Stomach smooth muscle (tissue), 2 donors: Measurements from ENCODE around the gene RCL1.

ENCODE experiments used
- H3K27ac ChIP-seq: one replicate; pipeline ENCODE4 v1.7.0; 2013; ENCODE audit warnings: mild to moderate bottlenecking, low read length, inconsistent platforms
- H3K27me3 ChIP-seq, 2 donors: one replicate each; pipeline ENCODE4 v1.7.0; 2013; ENCODE audit warnings: low read length in 2 of 2; ENCODE audit not compliant: insufficient read depth in 2 of 2, control insufficient read depth in 1 of 2
- H3K36me3 ChIP-seq, 2 donors: one replicate each; pipeline ENCODE4 v1.7.0; 2013; ENCODE audit warnings: low read length in 2 of 2; ENCODE audit not compliant: control insufficient read depth in 2 of 2, insufficient read depth in 2 of 2
- H3K4me1 ChIP-seq: one replicate; pipeline ENCODE4 v1.7.0; 2013; ENCODE audit warnings: low read length; ENCODE audit not compliant: control insufficient read depth, insufficient read depth
- H3K4me3 ChIP-seq, 2 donors: one replicate each; pipeline ENCODE4 v1.7.0; 2013; ENCODE audit warnings: low read length in 2 of 2
- H3K9ac ChIP-seq, 2 donors: one replicate each; pipeline ENCODE4 v1.7.0; 2013; ENCODE audit warnings: low read length in 2 of 2, mild to moderate bottlenecking in 1 of 2
- H3K9me3 ChIP-seq, 2 donors: one replicate each; pipeline ENCODE4 v1.7.0; 2013; ENCODE audit warnings: low read length in 2 of 2; ENCODE audit not compliant: control insufficient read depth in 2 of 2
- donor health status: healthy.
- donor health status: Pancreatic carcinoma.

RCL1 gene

DNA sequence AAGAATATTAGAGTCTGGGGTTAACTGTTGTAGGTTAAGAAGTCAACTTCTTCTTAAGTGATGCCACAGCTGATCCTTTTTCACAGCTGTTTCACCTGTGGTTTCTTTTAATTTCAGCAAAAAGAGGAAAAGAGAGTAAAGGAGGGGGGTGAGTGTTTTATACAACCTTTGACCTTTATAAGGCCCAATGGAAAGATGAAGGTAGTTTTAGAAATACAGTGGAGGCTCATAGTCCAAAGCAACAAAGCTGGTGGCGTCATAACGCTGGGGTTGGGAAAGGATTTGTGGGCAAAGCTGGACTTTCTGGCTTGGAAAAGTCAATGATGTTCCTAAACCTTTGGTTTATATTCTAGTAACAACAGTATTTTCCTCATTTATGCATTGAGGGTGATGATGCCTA, 49.5 kb downstream of the RCL1 start:
- Histone ChIP-seq H3K9ac (no peak overlapping the region), H3K4me3 (no peak overlapping the region), H3K36me3 (peaks cover 18 to 34% of the 10 kb centered on the region in 2 donors), H3K9me3 (no peaks in the 10 kb centered on the region), H3K27ac (no peak overlapping the region), H3K27me3 (no peaks in the 10 kb centered on the region), H3K4me1 (no peaks in the 10 kb centered on the region)

DNA sequence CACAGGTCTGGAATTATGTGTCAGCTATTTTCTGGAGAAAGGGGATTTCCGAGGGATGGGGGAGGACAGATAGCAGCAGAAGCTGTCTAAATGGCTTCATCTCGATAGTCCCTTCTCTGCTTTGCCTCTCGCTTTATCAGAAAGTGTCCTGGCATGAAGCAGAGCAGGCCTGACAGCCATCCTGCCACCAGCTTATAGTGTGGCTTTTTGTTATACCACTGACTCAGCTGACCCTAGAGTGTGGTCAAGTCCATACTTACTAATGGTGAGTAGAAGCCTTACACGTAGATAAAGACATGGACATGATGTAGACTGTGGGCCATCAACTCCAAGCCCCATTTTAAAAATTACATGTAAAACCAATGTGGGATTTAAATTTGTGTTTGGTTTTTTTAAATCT, 50.0 kb downstream of the RCL1 start:
- Histone ChIP-seq H3K4me3 (no peak overlapping the region), H3K27ac (no peak overlapping the region), H3K9me3 (no peaks in the 10 kb centered on the region), H3K9ac (no peak overlapping the region), H3K4me1 (no peaks in the 10 kb centered on the region), H3K27me3 (no peaks in the 10 kb centered on the region), H3K36me3 (peaks cover 18 to 34% of the 10 kb centered on the region in 2 donors)

DNA sequence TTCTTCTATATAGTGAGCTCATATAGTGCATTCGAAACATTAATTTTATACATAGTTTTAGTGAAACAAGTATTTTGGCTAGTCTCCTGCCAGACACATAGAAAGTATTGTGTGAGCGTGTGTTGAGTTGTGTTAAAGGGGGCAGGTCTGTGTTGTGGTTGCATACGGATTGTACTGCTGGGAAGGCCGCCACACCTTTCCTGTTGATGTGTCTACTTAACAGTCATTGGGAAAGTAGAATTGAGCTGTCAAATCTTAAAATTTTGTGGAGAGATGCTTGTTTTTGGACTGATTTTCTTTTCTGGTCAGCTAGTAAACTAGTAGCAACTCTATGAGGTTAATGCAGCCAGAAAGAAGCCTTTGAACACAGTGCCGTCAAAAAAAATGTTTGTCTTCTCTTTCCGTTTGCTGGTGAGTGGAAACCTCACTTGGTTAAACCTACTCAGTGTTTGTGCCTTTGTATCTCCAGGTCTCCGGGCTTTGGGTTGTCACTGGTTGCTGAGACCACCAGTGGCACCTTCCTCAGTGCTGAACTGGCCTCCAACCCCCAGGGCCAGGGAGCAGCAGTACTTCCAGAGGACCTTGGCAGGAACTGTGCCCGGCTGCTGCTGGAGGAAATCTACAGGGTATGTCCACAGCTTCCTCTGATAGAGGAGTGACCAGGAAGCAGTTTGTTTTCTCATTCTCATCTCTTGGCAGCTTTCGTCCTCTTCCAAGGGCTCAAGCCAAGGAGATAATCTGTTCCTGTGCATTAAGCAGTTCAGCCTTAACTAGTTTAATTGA, 51.5 kb downstream of the RCL1 start:
- Histone ChIP-seq H3K4me1 (no peaks in the 10 kb centered on the region), H3K4me3 (no peak overlapping the region), H3K27ac (no peak overlapping the region), H3K27me3 (no peaks in the 10 kb centered on the region), H3K9ac (no peak overlapping the region), H3K36me3 (peaks cover 21 to 34% of the 10 kb centered on the region in 2 donors), H3K9me3 (no peaks in the 10 kb centered on the region)

GRCh38 chr9:4849369-4849768, 56.6 kb downstream of the RCL1 start:
- Histone ChIP-seq H3K36me3 (peaks cover 21 to 23% of the 10 kb centered on the region in 2 donors), H3K9me3 (no peaks in the 10 kb centered on the region), H3K9ac (no peak overlapping the region), H3K4me3 (no peak overlapping the region), H3K27ac (no peak overlapping the region), H3K4me1 (peaks cover 2% of the 10 kb centered on the region), H3K27me3 (no peaks in the 10 kb centered on the region)

DNA sequence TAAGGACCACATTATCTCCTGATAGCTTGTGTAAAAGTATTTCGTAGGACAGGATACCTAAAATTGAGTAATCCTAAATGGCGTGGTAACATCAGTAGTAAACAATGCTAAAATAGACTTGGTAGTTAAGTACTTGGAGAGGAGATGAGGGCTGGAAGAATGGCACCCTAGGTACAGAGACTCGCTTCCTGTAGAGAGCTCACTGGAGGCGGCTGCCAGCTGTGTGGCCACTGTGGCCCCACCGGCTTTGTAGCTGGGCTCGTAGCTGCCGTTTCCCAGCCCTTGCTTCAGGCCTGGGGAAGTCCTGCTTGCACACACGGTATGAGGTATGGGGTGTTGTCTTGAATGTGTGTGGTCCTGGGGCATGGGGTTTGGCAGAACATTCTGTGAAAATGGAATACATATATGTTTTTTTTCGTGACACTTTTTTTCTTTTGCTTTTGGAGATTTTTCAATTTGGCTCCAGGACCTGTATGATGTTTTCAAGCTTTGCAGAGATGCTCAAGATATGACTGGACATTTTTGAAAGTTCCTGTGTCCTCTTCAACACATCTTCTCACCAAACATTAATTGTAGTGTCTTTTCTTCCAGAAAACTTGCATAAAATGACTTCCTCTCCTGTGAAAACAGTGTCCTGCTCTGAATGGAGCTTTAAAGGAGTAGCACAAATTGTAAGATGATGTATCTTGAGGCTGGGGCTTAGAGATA, 58.0 kb downstream of the RCL1 start:
- Histone ChIP-seq H3K9me3 (no peaks in the 10 kb centered on the region), H3K27me3 (no peaks in the 10 kb centered on the region), H3K4me1 (peaks cover 2% of the 10 kb centered on the region), H3K4me3 (no peak overlapping the region), H3K36me3 (peaks cover 7 to 13% of the 10 kb centered on the region in 2 donors), H3K27ac (no peak overlapping the region), H3K9ac (no peak overlapping the region)

GRCh38 chr9:4852419-4852818, 59.7 kb downstream of the RCL1 start:
- Histone ChIP-seq H3K9ac (no peak overlapping the region), H3K36me3 (peaks cover 3 to 13% of the 10 kb centered on the region in 2 donors), H3K4me1 (peaks cover 2% of the 10 kb centered on the region), H3K9me3 (no peaks in the 10 kb centered on the region), H3K4me3 (no peak overlapping the region), H3K27me3 (no peaks in the 10 kb centered on the region), H3K27ac (no peak overlapping the region)

GRCh38 chr9:4854265-4854590, 61.5 kb downstream of the RCL1 start:
- H3K4me1 ChIP-seq = peaks cover 2% of the 10 kb centered on the region
- no peaks in the 10 kb centered on the region for H3K9me3 ChIP-seq
- no peaks in the 10 kb centered on the region for H3K27me3 ChIP-seq
- no peak overlapping the region for H3K4me3 ChIP-seq
- H3K27ac ChIP-seq = no peak overlapping the region
- H3K36me3 ChIP-seq = peaks cover 10% of the 10 kb centered on the region in 2 donors
- no peak overlapping the region for H3K9ac ChIP-seq

- Histone ChIP-seq H3K36me3 (peaks cover 13 to 15% of the 10 kb centered on the region in 2 donors), H3K4me3 (no peak overlapping the region), H3K27me3 (no peaks in the 10 kb centered on the region), H3K9me3 (no peaks in the 10 kb centered on the region), H3K27ac (no peak overlapping the region), H3K9ac (no peak overlapping the region), H3K4me1 (peaks cover 2% of the 10 kb centered on the region)
Observed at GRCh38 chr9:4855841-4856240, 63.1 kb downstream of the RCL1 start.

DNA sequence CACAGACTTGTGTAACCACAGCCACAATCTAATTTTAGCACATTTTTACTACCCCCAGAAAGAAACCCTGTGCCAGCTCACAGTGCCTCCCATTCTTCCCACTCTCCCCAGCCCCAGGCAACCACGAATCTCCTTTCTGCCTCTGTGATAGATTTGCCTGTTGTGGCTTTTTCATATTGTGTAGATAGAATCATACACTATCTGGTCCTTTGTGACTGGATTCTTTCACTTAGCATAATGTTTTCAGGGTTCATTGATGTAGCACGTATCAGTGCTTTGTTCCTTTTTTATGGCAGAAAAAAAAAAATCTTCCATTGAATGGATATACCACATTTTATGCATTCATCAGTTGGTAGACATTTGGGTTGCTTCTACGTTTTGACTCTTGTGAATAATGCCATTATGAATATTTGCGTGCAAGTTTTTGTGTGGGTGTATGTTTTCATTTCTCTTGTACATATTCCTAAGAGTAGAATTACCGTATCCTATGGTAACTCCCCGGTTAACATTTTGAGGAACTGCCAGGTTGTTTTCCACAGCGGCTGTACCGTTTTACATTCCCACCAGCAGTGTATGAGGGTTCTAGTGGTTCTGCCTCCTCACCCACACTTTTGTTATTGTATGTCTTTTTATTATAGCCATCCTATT, 64.5 kb downstream of the RCL1 start:
- Histone ChIP-seq H3K9me3 (no peaks in the 10 kb centered on the region), H3K36me3 (peaks cover 12 to 21% of the 10 kb centered on the region in 2 donors), H3K27me3 (no peaks in the 10 kb centered on the region), H3K27ac (no peak overlapping the region), H3K4me3 (no peak overlapping the region), H3K4me1 (no peaks in the 10 kb centered on the region), H3K9ac (no peak overlapping the region)

DNA sequence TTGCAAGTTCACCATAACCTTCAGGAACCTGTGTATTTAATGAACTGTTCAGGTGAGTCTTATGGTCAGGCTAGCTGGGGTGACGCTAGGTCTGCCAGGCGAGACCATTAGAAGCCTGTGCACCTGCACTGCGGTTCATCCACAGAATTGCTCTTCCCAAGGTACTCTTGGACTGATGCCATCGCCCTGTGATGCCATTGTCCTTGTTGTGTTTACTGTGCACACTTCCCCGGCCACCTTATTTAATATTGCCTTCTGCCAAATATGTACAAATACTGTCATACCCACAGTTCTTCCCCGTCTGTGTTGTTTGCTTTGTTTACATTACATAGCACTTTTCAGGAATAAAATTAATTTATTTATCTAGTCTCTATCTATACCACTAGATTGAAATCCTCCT, 66.3 kb downstream of the RCL1 start:
- Histone ChIP-seq H3K9me3 (no peaks in the 10 kb centered on the region), H3K4me1 (peaks cover 3% of the 10 kb centered on the region), H3K4me3 (no peak overlapping the region), H3K36me3 (peaks cover 9 to 18% of the 10 kb centered on the region in 2 donors), H3K9ac (no peak overlapping the region), H3K27me3 (no peaks in the 10 kb centered on the region), H3K27ac (no peak overlapping the region)
